Measurements from ENCODE around the gene HNRNPUL2. TPM values are rescaled to one million over a fixed set of nuclear protein-coding genes. Genes with fewer than 3 reads are reported as not detected.

HNRNPUL2 gene
- total and polyA plus RNA-seq, 10 of the 15 experiments (the other 5 are each of a cell fraction or from before 2014, with no cell fraction given), result 1.6 to 72.2 (median 14.9) TPM

DNA sequence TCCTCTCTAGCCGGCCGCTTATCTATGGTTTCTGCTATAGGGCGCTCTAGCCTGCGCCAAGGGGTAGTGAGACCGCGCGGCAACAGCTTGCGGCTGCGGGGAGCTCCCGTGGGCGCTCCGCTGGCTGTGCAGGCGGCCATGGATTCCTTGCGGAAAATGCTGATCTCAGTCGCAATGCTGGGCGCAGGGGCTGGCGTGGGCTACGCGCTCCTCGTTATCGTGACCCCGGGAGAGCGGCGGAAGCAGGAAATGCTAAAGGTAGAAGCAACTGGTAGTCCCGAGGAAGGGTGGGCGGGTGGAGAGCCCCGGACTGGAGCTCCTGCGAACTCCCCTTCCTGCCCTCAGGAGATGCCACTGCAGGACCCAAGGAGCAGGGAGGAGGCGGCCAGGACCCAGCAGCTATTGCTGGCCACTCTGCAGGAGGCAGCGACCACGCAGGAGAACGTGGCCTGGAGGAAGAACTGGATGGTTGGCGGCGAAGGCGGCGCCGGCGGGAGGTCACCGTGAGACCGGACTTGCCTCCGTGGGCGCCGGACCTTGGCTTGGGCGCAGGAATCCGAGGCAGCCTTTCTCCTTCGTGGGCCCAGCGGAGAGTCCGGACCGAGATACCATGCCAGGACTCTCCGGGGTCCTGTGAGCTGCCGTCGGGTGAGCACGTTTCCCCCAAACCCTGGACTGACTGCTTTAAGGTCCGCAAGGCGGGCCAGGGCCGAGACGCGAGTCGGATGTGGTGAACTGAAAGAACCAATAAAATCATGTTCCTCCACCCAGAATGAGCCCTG is 55.5 kb downstream of the HNRNPUL2 start, which contains the start of the genes LBHD1 and UQCC3 (continued):
- TF ChIP-seq, protein P1, sequence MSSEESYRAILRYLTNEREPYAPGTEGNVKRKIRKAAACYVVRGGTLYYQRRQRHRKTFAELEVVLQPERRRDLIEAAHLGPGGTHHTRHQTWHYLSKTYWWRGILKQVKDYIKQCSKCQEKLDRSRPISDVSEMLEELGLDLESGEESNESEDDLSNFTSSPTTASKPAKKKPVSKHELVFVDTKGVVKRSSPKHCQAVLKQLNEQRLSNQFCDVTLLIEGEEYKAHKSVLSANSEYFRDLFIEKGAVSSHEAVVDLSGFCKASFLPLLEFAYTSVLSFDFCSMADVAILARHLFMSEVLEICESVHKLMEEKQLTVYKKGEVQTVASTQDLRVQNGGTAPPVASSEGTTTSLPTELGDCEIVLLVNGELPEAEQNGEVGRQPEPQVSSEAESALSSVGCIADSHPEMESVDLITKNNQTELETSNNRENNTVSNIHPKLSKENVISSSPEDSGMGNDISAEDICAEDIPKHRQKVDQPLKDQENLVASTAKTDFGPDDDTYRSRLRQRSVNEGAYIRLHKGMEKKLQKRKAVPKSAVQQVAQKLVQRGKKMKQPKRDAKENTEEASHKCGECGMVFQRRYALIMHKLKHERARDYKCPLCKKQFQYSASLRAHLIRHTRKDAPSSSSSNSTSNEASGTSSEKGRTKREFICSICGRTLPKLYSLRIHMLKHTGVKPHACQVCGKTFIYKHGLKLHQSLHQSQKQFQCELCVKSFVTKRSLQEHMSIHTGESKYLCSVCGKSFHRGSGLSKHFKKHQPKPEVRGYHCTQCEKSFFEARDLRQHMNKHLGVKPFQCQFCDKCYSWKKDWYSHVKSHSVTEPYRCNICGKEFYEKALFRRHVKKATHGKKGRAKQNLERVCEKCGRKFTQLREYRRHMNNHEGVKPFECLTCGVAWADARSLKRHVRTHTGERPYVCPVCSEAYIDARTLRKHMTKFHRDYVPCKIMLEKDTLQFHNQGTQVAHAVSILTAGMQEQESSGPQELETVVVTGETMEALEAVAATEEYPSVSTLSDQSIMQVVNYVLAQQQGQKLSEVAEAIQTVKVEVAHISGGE (CRISPR knock-in tag; IDR thresholded peaks at IDR 0.05), result no peak
- no peak for TF ChIP-seq HDAC2 (IDR thresholded peaks at IDR 0.05)
- TF ChIP-seq NR2C1 (IDR thresholded peaks at IDR 0.05), result peak; percentile 88
- TF ChIP-seq GATAD2B (conservative IDR thresholded peaks at IDR 0.05; ENCODE audit: low read depth), result peak; percentile 74; the same call in 1 of the 2 replicates
- peak in 1 of 2 experiments; percentile 74; a peak in 2 of 4 replicates for TF ChIP-seq BHLHE40 (IDR thresholded peaks at IDR 0.05; ENCODE audit: borderline replicate concordance in 1 of 2, low read depth in 2 of 2, low read length in 1 of 2)
- TF ChIP-seq, protein P2, sequence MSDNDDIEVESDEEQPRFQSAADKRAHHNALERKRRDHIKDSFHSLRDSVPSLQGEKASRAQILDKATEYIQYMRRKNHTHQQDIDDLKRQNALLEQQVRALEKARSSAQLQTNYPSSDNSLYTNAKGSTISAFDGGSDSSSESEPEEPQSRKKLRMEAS (IDR thresholded peaks at IDR 0.05; ENCODE audit: low read depth, low read length), result peak; percentile 58

Data from GM12878 (cell line).